ES-I3 (cell line): ENCODE measurements around the gene ACD.

ENCODE experiments used
- H3K36me3 ChIP-seq: 2 replicates; pipeline ENCODE4 v1.6.1; 2013; ENCODE audit warnings: mild to moderate bottlenecking, low read length, control low read depth, moderate library complexity; ENCODE audit not compliant: insufficient read depth
- H3K4me1 ChIP-seq: 2 replicates; pipeline ENCODE4 v1.6.1; 2013; ENCODE audit warnings: mild to moderate bottlenecking, control low read depth, low read length; ENCODE audit not compliant: insufficient read depth
- H3K9ac ChIP-seq: 2 replicates; pipeline ENCODE4 v1.6.1; 2013; ENCODE audit warnings: low read depth, mild to moderate bottlenecking, low read length, moderate library complexity
- H3K9me3 ChIP-seq: 2 replicates; pipeline ENCODE4 v1.6.1; 2013; ENCODE audit warnings: mild to moderate bottlenecking, low read length, moderate library complexity; ENCODE audit not compliant: control insufficient read depth, insufficient read depth

ACD gene

DNA sequence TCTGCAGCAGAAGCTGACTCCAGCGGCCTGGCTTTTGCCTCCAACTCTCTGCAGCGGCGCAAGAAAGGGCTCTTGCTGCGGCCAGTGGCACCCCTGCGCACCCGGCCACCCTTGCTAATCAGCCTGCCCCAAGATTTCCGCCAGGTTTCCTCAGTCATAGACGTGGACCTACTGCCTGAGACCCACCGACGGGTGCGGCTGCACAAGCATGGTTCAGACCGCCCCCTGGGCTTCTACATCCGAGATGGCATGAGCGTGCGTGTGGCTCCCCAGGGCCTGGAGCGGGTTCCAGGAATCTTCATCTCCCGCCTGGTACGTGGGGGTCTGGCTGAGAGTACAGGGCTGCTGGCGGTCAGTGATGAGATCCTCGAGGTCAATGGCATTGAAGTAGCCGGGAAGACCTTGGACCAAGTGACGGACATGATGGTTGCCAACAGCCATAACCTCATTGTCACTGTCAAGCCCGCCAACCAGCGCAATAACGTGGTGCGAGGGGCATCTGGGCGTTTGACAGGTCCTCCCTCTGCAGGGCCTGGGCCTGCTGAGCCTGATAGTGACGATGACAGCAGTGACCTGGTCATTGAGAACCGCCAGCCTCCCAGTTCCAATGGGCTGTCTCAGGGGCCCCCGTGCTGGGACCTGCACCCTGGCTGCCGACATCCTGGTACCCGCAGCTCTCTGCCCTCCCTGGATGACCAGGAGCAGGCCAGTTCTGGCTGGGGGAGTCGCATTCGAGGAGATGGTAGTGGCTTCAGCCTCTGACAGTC is 2.0 kb upstream of the ACD start:
- Histone ChIP-seq H3K9ac (no peak overlapping the region), H3K36me3 (no peaks in the 10 kb centered on the region), H3K4me1 (no peaks in the 10 kb centered on the region), H3K9me3 (no peaks in the 10 kb centered on the region)

DNA sequence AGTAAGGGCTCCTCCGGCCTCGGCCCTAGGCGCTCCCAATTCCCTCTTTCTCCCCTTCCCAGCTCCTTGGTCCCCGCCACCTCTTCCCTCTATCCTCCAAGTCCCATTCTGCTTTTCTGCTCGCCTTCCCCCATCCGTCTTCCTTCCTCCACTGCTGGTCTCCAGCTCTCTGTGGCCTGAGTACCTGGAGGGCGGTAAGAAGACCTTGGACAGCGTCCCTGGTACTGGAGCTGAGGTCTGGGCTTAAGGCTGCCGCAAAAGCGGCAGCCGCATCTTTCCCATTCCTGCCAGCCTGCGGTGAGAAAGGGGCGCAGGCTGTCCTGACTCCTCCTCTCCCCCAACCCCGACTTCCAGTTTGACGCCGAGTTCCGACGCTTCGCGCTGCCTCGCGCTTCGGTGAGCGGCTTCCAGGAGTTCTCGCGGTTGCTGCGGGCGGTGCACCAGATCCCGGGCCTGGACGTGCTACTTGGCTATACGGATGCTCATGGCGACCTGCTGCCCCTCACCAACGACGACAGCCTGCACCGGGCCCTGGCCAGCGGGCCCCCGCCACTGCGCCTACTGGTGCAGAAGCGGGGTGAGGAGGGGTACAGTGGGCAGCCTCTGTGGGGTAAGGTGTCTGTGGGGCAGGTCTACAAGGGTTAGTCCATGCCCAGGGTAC is 1.2 kb upstream of the ACD start:
- Histone ChIP-seq H3K36me3 (no peaks in the 10 kb centered on the region), H3K9ac (peak overlapping the region; percentile 81), H3K4me1 (no peaks in the 10 kb centered on the region)

DNA sequence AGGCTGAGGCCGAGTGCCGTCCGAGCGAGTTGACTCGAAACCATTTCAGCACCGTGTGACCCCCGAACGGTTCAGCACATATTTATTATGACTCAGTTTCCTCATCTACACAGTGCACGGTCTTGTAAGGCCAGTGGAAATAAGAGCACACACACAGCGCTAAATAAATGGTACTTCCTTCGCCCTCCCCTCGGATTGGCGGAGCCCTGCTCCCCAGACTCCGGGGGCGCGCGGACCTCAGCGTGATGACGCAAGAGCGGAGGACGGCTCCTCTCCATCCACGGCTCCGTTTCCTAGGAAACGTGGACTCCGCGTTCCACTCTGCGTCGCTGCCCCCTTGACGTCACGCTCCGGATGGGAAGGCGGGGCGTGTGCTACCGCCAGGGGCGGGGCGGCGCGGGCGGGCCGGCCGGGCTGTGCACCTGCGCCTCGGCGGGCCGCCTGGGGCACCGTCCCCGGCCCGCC is 536 bp upstream of the ACD start, which contains the start of gene PARD6A:
Gene PARD6A, plus strand, starts transcription at position 397 of the 465 bp plus-strand sequence. CDS start 79 bp downstream, outside the sequence.
- H3K36me3 ChIP-seq = no peaks in the 10 kb centered on the region
- no peaks in the 10 kb centered on the region for H3K9me3 ChIP-seq
- H3K4me1 ChIP-seq = no peaks in the 10 kb centered on the region
- peak within 1 kb of the TSS; percentile 81 for H3K9ac ChIP-seq

More for the DNA sequence above, 1.2 kb upstream of the ACD start:
- no peaks in the 10 kb centered on the region for H3K9me3 ChIP-seq

DNA sequence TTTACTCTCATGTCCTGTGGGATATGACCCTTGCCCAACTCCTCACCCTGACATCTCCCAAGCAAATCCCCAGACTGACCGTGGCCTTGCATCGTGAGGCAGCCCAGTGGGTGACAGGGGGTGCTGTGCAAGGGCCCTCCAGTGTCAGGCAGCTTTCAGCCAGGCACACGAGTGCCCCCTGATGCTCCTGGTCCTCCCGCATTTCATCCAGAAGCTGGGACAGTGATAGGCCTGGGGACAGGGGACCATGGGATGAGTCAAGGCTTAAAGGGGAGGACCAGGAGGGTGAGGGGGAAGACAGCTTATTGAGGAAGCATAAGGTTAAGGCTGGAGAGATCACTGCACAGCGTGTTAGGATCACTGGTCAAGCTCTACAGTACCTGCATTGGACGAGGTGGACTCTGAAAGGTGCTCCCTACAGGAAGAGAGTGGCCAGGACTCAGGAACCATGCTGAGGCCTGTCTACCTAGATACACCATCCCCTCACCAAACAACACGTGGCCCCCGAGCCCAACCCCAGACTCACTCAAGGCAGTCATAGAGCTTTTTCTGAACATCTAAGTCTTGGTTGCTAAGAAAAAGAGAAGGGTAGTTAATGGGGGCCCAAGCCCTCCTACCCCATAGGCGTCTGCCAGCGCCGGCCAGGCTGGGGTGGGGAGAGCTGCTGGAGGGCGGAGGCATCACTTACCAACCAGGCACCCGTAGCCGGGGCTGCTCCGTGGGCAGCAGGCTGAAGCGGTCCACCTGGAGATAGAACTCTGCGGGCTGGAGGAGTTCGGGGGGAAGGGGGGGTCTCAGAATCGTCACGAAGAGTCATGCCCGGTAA is 998 bp downstream of the ACD start:
- Histone ChIP-seq H3K4me1 (no peaks in the 10 kb centered on the region), H3K9me3 (no peaks in the 10 kb centered on the region), H3K36me3 (no peaks in the 10 kb centered on the region), H3K9ac (peak overlapping the region; percentile 81; the same call in 1 of the 2 replicates)

DNA sequence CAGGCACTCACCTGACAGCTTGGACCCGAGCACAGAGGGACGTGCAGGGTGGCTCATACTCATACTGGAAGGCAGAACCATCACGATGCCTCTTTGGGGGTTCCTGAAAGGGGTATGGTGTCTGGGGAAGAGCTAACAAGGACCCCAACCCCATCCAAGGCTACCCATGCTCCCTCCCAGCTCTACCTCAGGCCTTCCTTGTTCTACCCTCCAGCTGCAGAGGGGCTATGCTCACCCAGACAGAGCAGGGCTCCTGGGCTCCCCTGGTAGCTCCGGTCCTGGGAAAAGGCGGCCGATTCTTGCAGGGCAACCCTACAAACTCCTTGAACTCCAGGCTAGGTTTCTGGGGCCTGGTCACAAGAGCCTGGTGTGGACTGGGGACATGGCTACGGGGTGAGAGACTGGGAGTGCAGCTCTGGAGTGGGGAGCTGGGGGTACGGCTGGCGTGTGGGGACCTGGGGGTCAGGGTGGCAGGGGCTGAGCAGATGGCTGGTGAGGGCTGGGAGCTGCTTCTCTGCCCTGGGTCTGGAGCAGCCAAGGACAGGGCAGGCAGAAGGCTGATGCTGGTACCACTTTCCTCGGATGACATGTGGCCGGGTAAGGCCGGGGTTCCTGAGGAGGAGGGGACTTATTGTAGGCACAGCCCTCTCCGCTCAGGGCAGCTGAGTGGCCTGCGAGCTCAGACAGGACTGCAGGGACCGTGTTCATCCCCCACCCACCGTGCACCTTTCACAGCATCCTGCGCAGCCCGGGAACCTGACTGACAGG is 2.1 kb downstream of the ACD start:
- Histone ChIP-seq H3K9ac (no peak overlapping the region), H3K9me3 (no peaks in the 10 kb centered on the region), H3K36me3 (no peaks in the 10 kb centered on the region), H3K4me1 (no peaks in the 10 kb centered on the region)

DNA sequence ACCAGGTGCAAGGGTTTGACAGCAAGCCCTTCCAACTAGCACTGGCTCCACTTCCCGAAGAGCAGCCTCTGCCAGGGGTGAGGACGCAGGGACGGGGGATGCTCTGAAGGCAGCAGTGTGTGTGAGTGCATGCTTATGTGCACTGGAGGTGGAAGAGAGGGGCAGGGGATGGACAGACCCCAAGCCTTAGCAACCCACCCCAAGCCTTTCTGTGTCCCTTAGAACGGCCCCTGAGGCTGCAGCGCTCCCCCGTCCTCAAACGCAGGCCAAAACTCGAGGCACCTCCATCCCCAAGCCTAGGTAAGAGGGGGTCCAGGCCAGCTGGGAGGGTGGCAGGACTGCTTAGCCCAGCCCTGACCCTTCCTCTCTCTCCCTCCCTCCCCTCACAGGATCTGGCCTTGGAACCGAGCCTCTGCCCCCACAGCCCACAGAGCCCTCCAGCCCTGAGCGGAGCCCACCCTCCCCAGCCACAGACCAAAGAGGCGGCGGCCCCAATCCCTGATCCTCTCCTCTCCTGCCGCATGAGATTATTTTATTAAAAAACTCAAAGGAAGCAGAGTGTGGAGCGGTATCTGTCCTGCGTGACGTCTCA is 2.9 kb downstream of the ACD start:
- no peak overlapping the region for H3K9ac ChIP-seq
- H3K36me3 ChIP-seq = no peaks in the 10 kb centered on the region
- H3K9me3 ChIP-seq = no peaks in the 10 kb centered on the region
- no peaks in the 10 kb centered on the region for H3K4me1 ChIP-seq

DNA sequence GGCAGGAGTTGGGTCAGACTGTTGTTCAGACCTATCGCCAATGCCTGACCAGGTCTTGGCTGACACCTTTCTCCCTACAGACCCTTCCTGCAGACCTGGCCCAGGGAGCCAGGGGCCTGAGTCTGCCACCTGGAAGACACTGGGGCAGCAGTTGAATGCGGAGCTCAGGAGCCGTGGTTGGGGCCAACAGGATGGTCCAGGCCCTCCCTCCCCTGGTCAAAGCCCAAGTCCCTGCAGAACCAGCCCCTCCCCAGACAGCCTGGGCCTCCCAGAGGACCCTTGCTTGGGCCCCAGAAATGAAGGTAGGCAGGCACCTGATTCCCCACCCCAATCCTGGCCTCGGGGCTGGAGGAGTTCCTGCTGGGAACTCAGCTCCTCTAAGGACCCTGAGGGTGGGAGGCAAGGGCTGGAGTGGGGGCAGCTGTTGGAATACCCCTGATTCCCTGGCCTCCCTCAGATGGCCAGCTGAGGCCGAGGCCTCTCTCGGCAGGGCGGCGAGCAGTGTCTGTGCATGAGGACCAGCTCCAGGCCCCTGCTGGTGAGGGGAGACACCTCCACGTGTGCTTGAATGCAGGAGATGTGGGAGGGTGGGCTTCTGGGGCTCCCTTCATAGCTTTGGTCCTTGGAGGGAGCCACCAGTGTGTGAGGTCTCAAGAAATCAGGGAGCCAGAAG is 3.6 kb downstream of the ACD start:
- Histone ChIP-seq H3K9me3 (no peaks in the 10 kb centered on the region), H3K9ac (no peak overlapping the region), H3K4me1 (no peaks in the 10 kb centered on the region), H3K36me3 (no peaks in the 10 kb centered on the region)

DNA sequence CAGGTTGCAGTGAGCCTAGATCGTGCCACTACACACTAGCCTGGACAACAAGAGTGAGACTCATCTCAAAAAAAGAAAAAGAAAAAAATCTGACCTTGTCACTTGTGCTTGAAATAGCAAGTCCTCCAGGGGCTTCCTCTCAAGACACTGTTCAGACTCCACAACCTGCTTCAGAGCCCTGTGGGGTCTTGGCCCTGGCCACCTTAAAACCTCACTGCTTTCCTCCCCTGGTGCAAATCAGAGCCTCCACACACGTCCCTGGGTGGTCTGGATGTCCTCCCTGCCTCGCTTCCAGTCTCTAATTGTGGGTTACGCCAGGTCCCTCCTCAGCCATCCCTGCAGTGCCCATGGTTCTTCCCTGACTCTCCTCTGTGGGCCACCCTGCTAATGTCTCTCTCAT is 4.7 kb downstream of the ACD start:
- Histone ChIP-seq H3K4me1 (no peaks in the 10 kb centered on the region), H3K36me3 (no peaks in the 10 kb centered on the region), H3K9me3 (no peaks in the 10 kb centered on the region), H3K9ac (no peak overlapping the region)

DNA sequence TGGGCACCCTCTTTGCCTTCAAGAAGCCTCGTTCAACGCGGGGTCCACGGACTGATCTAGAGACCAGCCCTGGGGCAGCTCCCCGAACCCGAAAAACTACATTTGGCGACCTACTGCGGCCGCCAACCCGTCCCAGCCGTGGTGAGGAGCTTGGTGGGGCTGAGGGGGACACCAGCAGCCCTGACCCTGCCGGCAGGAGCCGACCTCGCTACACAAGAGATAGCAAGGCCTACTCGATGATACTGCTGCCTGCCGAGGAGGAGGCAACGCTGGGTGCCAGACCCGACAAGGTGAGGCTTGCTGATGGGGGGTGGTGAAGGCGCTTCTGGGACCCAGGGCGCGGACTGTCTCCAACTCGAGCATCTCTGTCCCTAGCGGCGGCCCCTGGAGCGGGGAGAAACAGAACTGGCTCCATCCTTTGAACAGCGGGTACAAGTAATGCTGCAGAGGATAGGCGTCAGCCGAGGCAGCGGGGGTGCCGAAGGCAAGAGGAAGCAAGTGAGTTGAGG is 5.6 kb downstream of the ACD start:
- Histone ChIP-seq H3K9me3 (no peaks in the 10 kb centered on the region), H3K36me3 (no peaks in the 10 kb centered on the region), H3K9ac (no peak overlapping the region), H3K4me1 (no peaks in the 10 kb centered on the region; the same call in 1 of the 2 replicates)

DNA sequence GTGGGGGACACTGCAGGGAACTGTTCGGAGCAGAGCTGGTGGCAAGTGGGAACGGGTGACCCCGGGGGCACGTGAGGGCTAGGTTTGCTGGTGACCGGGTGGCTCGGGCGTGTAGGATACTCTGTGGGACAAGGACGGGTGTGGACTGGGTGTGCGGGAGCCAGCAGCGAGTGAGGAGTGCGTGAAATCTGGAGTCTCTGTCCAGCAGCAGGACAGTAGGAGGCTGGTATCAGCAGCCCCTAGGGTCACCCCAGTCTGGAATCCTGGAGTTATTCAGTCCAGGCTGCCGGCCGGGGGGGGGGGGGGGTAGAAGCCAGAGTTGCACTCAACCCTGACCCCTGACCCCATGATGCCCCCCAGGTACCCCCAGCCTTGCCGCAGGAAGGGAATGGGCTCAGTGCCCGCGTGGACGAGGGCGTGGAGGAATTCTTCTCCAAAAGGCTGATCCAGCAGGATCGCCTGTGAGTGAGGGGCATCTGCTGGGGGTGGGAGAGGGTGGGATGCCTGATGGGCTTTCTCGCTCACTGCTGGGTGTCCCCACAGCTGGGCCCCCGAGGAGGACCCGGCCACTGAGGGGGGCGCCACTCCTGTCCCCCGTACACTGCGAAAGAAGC is 6.2 kb downstream of the ACD start:
- peaks cover 4% of the 10 kb centered on the region for H3K4me1 ChIP-seq
- no peaks in the 10 kb centered on the region for H3K36me3 ChIP-seq
- H3K9ac ChIP-seq = peak overlapping the region; percentile 29; the same call in 1 of the 2 replicates
- H3K9me3 ChIP-seq = no peaks in the 10 kb centered on the region

DNA sequence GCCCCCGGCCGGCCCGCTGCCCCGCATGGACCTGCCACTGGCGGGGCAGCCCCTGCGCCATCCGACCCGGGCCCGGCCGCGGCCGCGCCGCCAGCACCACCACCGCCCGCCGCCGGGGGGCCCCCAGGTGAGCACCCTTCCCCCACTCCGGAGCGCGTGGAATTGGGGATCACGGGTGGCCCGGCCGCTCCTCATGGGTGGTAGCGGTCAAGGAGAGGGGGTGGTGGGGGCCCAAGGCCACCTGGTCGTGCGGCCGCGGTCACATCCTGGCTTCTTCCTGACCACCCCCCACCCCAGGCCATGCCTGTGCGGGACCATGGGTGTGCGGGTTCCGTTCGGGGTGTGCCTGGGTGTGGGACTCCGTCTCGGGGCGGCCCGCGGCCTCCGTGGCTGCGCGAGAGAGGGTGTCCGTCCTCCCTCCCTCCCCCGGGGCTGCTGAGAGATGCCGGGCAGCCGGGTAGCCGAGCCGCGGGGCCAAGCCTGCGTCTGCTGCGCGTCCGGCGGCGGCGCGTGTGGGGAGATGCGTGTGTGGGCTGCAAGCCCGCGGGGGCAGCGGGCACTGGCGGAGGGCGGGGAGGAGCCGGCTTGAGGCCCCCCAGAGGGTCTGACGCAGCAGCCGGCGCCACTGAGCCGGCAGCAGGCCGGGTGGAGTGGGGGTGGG is 6.8 kb downstream of the ACD start:
- no peaks in the 10 kb centered on the region for H3K36me3 ChIP-seq
- H3K9me3 ChIP-seq = no peaks in the 10 kb centered on the region
- H3K9ac ChIP-seq = peak overlapping the region; percentile 29; the same call in 1 of the 2 replicates
- H3K4me1 ChIP-seq = peaks cover 4% of the 10 kb centered on the region

DNA sequence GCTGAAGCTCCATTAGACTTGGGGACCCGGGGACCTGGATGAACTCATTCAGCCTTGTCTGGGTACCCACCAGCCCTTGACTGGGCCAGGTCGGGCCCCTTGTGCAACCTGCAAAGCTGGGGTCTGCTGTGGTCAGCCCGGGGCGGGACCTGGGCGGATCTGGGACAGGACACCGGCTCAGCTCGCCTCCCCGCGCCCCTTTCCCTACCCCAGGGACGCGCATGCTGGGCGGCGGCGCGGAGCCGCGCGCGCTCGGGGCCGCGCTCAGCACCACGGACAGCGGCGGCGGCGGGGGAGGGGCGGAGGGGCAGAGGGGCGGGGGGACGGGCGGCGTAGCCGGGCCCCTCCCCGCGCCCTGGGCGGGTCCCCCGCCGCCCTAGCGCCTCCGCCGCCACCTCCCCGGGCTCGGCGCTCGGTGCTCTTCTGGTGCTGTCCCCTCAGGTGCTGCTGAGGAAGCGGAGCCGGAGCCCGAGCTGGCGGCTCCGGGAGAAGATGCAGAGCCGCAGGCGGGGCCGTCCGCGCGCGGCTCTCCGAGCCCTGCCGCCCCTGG is 7.4 kb downstream of the ACD start:
- Histone ChIP-seq H3K36me3 (no peaks in the 10 kb centered on the region), H3K9me3 (no peaks in the 10 kb centered on the region), H3K4me1 (peaks cover 4% of the 10 kb centered on the region), H3K9ac (peak overlapping the region; percentile 29; the same call in 1 of the 2 replicates)
